Breast epithelium (tissue), 3 donors: Measurements from ENCODE around the gene GPR161.

Experiments
- POLR2A ChIP-seq: fragments of 450-650 bp; IDR thresholded peaks from one replicate; pipeline ENCODE4 v1.6.1; 2016; ENCODE audit warnings: antibody characterized with exemption, mild to moderate bottlenecking, moderate library complexity
- TF ChIP-seq, protein P1 (sequence below), 3 donors: fragments of 450-650 bp; IDR thresholded peaks; one replicate each; pipeline ENCODE4 v1.5.1; 2016 to 2017; ENCODE audit warnings: antibody characterized with exemption in 3 of 3, mild to moderate bottlenecking in 3 of 3, moderate library complexity in 3 of 3

DNA sequence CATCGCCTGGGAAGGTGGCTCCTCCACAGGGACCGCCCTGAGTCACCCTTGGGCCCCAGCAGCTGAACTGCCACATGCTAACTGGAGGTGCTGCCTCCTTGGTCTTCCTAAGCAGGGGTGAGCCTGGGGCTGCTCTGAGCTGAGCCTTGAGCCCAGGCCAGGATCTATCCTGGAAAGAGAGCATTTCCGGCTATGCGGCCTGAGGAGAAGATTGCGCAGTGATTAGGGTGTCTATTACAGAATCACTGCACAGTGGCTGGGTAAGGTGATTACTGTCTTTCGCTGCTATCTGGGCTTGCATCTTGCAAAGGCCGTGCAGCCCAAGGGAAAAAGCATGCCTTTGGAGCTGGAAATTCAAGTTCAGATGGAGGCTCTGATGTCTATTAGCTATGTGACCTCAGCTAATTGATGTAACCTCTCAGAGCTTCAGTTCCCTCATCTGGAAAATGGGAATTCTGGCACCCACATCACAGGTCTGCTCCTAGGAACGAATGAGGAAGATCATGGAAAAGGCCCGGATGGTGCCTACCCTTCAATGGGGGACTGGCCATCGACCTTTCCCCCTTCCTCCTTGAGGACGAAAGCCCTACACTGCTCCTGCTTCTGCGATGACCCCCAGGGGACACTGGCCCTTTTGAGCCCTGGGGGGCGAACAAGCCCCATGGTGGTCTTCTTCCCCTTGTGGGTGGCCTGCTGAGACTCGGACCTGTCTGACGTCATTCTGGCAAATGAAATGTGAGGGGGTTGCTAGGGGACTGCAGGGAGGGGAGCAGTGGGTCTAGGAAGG, 38.0 kb downstream of the GPR161 start:
- TF ChIP-seq, protein P1, sequence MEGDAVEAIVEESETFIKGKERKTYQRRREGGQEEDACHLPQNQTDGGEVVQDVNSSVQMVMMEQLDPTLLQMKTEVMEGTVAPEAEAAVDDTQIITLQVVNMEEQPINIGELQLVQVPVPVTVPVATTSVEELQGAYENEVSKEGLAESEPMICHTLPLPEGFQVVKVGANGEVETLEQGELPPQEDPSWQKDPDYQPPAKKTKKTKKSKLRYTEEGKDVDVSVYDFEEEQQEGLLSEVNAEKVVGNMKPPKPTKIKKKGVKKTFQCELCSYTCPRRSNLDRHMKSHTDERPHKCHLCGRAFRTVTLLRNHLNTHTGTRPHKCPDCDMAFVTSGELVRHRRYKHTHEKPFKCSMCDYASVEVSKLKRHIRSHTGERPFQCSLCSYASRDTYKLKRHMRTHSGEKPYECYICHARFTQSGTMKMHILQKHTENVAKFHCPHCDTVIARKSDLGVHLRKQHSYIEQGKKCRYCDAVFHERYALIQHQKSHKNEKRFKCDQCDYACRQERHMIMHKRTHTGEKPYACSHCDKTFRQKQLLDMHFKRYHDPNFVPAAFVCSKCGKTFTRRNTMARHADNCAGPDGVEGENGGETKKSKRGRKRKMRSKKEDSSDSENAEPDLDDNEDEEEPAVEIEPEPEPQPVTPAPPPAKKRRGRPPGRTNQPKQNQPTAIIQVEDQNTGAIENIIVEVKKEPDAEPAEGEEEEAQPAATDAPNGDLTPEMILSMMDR (IDR thresholded peaks at IDR 0.05) = no peak
- TF ChIP-seq POLR2A = no peak
